Fibroblast of the aortic adventitia (primary cell): ENCODE measurements around the gene GKN2. TPM values are rescaled to one million over a fixed set of nuclear protein-coding genes. Genes with fewer than 3 reads are reported as not detected.

ENCODE experiments used
- DNase-seq: peaks from one replicate; pipeline ENCODE4 v3.0.0-alpha.2; 2010; ENCODE audit warnings: low read depth
- H3K4me3 ChIP-seq: 2 replicates; pipeline ENCODE4 v1.5.1; 2011; ENCODE audit warnings: low read depth, mild to moderate bottlenecking, control low read depth, low read length, moderate library complexity
- CTCF ChIP-seq: IDR thresholded peaks from 2 replicates; pipeline ENCODE4 v1.5.1; 2011; ENCODE audit warnings: mild to moderate bottlenecking, low read length, control low read depth, inconsistent platforms; ENCODE audit not compliant: insufficient read depth
- total RNA-seq: library from RNA; depleted of rRNA; stranded (reverse); fragments of >200 nt; gene quantifications from 2 replicates; pipeline ENCODE4 v1.2.3, GENCODE V29; 2012; ENCODE audit warnings: low replicate concordance

Gene GKN2
- total RNA-seq, 1 donor: not detected

- no peak overlapping the region for H3K4me3 ChIP-seq
- no peak for TF ChIP-seq CTCF
- no peak for DNase-seq
These were observed 41.4 kb downstream of the GKN2 start for GRCh38 chr2:68911246-68911645.

GRCh38 chr2:68909793-68910674, 42.7 kb downstream of the GKN2 start:
- TF ChIP-seq CTCF: peak; percentile 99
- H3K4me3 ChIP-seq: no peak overlapping the region
- peak; percentile 81 for DNase-seq

GRCh38 chr2:68908392-68908970, 44.2 kb downstream of the GKN2 start:
- no peak overlapping the region for H3K4me3 ChIP-seq
- TF ChIP-seq CTCF: no peak

GRCh38 chr2:68907920-68908253, 44.8 kb downstream of the GKN2 start:
- DNase-seq: no peak
- no peak overlapping the region for H3K4me3 ChIP-seq
- no peak for TF ChIP-seq CTCF

More at GRCh38 chr2:68908392-68908970, 44.2 kb downstream of the GKN2 start:
- DNase-seq: peak; percentile 82

- no peak overlapping the region for H3K4me3 ChIP-seq
- no peak for TF ChIP-seq CTCF
- DNase-seq: no peak
These were observed 45.3 kb downstream of the GKN2 start for GRCh38 chr2:68907232-68907919.

- no peak for TF ChIP-seq CTCF
- DNase-seq: no peak
- no peak overlapping the region for H3K4me3 ChIP-seq
These were observed 46.0 kb downstream of the GKN2 start for GRCh38 chr2:68906716-68907115.
